Loucy (cell line): Measurements from ENCODE around the gene XRN2.

Source experiments
- H2AFZ ChIP-seq: fragments of 200-600 bp; sonication (generic); 2 replicates; pipeline ENCODE4 v1.6.0; 2016; ENCODE audit warnings: antibody characterized with exemption, mild to moderate bottlenecking, low read length, moderate library complexity
- H3F3A ChIP-seq: fragments of 200-600 bp; 2 replicates; pipeline ENCODE4 v1.6.0; 2016; ENCODE audit warnings: antibody characterized with exemption, low read depth, mild to moderate bottlenecking
- H3K27me3 ChIP-seq: fragments of 200-600 bp; sonication (generic); 2 replicates; pipeline ENCODE4 v1.6.1; 2014; ENCODE audit warnings: low read length, mild to moderate bottlenecking; ENCODE audit not compliant: insufficient read depth, poor library complexity, severe bottlenecking
- H3K36me3 ChIP-seq: fragments of 200-600 bp; sonication (generic); 2 replicates; pipeline ENCODE4 v1.6.1; 2016; ENCODE audit warnings: low read length; ENCODE audit not compliant: insufficient read depth
- H3K4me1 ChIP-seq: fragments of 200-600 bp; sonication (generic); 2 replicates; pipeline ENCODE4 v1.5.1; 2014; ENCODE audit warnings: low read length, mild to moderate bottlenecking; ENCODE audit not compliant: insufficient read depth, poor library complexity, severe bottlenecking
- H3K4me2 ChIP-seq: fragments of 200-600 bp; sonication (generic); 2 replicates; pipeline ENCODE4 v1.6.0; 2014; ENCODE audit warnings: antibody characterized with exemption, low read length, low read depth, mild to moderate bottlenecking; ENCODE audit not compliant: poor library complexity, severe bottlenecking
- H3K4me3 ChIP-seq: fragments of 200-600 bp; sonication (generic); 2 replicates; pipeline ENCODE4 v1.5.1; 2014; ENCODE audit warnings: low read length, mild to moderate bottlenecking, mixed read lengths; ENCODE audit not compliant: poor library complexity, severe bottlenecking
- H3K79me2 ChIP-seq: fragments of 200-600 bp; sonication (generic); 2 replicates; pipeline ENCODE4 v1.6.1; 2014; ENCODE audit warnings: low read length; ENCODE audit not compliant: insufficient read depth
- H3K9ac ChIP-seq: fragments of 200-600 bp; sonication (generic); 2 replicates; pipeline ENCODE4 v1.6.0; 2014; ENCODE audit warnings: mild to moderate bottlenecking, low read depth, low read length, moderate library complexity; ENCODE audit not compliant: poor library complexity, severe bottlenecking
- H3K9me2 ChIP-seq: fragments of 200-600 bp; sonication (generic); replicated peaks from 2 replicates; pipeline ENCODE4 v1.6.1; 2016; ENCODE audit warnings: low read depth, low read length, mixed read lengths
- H3K9me3 ChIP-seq: fragments of 200-600 bp; sonication (generic); 2 replicates; pipeline ENCODE4 v1.6.1; 2014; ENCODE audit warnings: mild to moderate bottlenecking, antibody characterized with exemption, low read length, low read depth; ENCODE audit not compliant: insufficient read depth
- H4K20me1 ChIP-seq: fragments of 200-600 bp; sonication (generic); 2 replicates; pipeline ENCODE4 v1.6.0; 2014; ENCODE audit warnings: antibody characterized with exemption, low read length, mild to moderate bottlenecking; ENCODE audit not compliant: insufficient read depth, poor library complexity, severe bottlenecking
- EZH2phosphoT487 ChIP-seq: fragments of 200-600 bp; IDR thresholded peaks from 2 replicates; pipeline ENCODE4 v1.6.1; 2018; ENCODE audit warnings: antibody characterized with exemption, mild to moderate bottlenecking, moderate library complexity, borderline replicate concordance
- TF ChIP-seq, protein P1 (sequence below): fragments of 200-600 bp; sonication (generic); conservative IDR thresholded peaks from 2 replicates; pipeline ENCODE4 v1.5.1; 2014; ENCODE audit warnings: mild to moderate bottlenecking, antibody characterized with exemption, low read length

Gene XRN2

DNA sequence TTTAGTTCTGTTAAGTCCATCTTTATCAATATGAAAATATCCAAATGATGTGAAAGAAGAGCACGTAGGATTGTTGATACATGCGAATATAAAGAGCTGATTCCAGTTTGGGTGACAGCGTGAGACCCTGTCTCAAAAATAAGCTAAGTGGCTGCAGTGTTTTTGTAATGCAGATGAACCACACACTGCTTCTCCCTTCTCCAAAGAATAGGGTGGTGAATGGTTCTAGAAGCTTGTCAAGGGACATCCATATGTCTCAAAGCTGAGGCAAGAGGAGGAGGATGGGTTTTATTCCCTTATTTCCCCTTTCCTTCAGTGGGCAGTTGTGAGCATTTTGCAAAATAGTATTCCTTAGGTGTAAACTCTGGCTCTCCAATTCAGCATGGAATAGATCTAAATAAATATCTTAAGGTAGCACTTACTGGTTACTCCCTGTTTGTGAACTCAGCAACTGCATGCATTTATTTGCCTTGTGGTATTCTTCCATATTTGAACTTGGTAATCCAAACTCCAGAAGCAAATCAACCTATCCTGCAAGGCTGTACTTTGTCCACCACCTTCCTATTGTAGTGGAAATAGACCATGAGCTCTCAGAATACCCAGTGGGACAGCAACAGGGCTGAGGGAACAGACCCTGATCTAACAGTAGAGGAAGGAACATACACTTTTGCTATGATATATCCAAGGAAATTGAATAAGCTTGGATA is 38.0 kb downstream of the XRN2 start:
- peaks cover 84% of the 10 kb centered on the region for H3K36me3 ChIP-seq
- no peaks in the 10 kb centered on the region for H3K4me1 ChIP-seq
- no peaks in the 10 kb centered on the region for H3K27me3 ChIP-seq
- peaks cover 3% of the 10 kb centered on the region for H4K20me1 ChIP-seq
- H3F3A ChIP-seq: no peaks in the 10 kb centered on the region
- H3K79me2 ChIP-seq: no peaks in the 10 kb centered on the region
- no peak overlapping the region for H3K9ac ChIP-seq
- TF ChIP-seq EZH2phosphoT487: no peak
- TF ChIP-seq, protein P1, sequence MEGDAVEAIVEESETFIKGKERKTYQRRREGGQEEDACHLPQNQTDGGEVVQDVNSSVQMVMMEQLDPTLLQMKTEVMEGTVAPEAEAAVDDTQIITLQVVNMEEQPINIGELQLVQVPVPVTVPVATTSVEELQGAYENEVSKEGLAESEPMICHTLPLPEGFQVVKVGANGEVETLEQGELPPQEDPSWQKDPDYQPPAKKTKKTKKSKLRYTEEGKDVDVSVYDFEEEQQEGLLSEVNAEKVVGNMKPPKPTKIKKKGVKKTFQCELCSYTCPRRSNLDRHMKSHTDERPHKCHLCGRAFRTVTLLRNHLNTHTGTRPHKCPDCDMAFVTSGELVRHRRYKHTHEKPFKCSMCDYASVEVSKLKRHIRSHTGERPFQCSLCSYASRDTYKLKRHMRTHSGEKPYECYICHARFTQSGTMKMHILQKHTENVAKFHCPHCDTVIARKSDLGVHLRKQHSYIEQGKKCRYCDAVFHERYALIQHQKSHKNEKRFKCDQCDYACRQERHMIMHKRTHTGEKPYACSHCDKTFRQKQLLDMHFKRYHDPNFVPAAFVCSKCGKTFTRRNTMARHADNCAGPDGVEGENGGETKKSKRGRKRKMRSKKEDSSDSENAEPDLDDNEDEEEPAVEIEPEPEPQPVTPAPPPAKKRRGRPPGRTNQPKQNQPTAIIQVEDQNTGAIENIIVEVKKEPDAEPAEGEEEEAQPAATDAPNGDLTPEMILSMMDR: no peak
- H3K4me3 ChIP-seq: no peak overlapping the region
- H3K9me2 ChIP-seq: no peaks in the 10 kb centered on the region
- no peak overlapping the region for H3K4me2 ChIP-seq
- no peaks in the 10 kb centered on the region for H3K9me3 ChIP-seq
- H2AFZ ChIP-seq: no peak overlapping the region

DNA sequence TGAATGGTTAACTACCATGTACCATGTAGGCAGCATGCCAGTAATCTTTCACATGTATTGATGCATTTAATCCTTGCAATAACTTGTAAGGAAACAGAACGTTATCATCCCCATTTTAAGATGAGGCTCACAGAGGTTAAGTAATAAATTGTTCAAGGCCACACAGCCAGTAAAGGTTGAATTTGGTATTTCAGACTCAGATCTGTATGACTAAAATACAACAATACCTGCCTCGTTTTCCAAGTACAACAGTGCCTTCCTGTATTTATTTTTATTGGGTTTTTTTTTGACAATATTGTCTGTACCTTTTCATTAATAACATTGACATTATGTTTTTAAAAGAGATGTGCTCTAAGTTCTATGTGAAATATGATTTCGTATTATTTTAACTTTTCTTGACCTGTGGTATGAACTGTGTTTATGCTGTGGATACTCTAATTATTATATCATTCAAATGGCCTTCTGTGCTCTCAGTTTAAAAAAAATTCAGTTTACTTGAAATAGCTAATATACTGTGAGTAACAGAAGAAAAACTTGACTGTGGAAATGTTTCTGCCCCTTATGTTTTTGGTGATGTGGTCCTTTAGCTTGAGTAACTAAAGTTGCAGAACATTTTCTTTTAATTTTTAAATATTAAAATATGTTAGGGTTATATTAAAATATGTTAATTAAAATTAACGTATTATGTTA is 39.7 kb downstream of the XRN2 start:
- H3K9ac ChIP-seq: no peak overlapping the region
- H3F3A ChIP-seq: no peaks in the 10 kb centered on the region
- no peaks in the 10 kb centered on the region for H3K4me1 ChIP-seq
- H3K4me2 ChIP-seq: no peak overlapping the region
- TF ChIP-seq, protein P1: no peak
- TF ChIP-seq EZH2phosphoT487: no peak
- H3K79me2 ChIP-seq: no peaks in the 10 kb centered on the region
- no peaks in the 10 kb centered on the region for H3K9me3 ChIP-seq
- H3K27me3 ChIP-seq: no peaks in the 10 kb centered on the region
- H3K36me3 ChIP-seq: peaks cover 83% of the 10 kb centered on the region
- H3K9me2 ChIP-seq: no peaks in the 10 kb centered on the region
- peaks cover 3% of the 10 kb centered on the region for H4K20me1 ChIP-seq
- no peak overlapping the region for H3K4me3 ChIP-seq
- no peak overlapping the region for H2AFZ ChIP-seq

DNA sequence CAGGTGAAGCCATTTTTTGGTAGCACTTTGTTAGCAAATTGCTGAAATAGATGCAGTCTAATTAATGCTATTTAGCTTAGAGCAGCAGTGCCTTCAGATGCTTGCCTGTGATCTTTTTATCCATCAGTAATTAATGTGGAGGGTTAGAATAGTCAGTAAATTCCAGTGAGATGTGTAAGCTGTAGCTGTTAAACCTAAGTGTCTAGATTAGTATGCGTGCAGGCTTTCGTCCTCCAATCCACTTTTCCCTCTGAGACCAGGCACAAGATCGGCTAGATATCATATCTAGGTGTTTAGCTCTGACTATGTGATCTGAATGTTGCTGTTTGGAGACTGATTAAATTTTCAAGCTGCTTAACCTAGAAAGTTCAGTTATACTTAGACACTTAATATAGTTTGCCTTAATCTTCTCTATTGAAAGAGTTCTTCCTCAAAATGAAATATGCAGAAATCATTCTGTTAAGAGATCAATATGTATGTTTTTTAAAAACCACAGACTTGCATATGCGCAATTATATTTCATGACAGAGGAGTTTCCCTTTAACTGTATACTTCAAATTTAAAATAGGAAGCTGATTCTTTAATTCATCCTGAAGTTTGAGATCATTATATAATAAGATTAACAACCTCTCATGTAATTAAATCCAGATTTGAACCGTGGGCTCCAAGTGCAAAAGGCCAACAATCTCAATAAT is 41.2 kb downstream of the XRN2 start:
- peaks cover 85% of the 10 kb centered on the region for H3K36me3 ChIP-seq

More for the DNA sequence above, 41.2 kb downstream of the XRN2 start:
- Histone ChIP-seq H3K9me2 (no peaks in the 10 kb centered on the region), H2AFZ (no peak overlapping the region), H3K79me2 (no peaks in the 10 kb centered on the region), H3K9ac (no peak overlapping the region), H3K4me1 (no peaks in the 10 kb centered on the region), H4K20me1 (peaks cover 3% of the 10 kb centered on the region), H3K4me2 (no peak overlapping the region), H3K4me3 (no peak overlapping the region), H3F3A (no peaks in the 10 kb centered on the region), H3K27me3 (no peaks in the 10 kb centered on the region), H3K9me3 (no peaks in the 10 kb centered on the region)
- TF ChIP-seq, protein P1: no peak
- no peak for TF ChIP-seq EZH2phosphoT487
